OCI-LY7 (cell line): ENCODE data around the gene NUDT14. TPM values are rescaled to one million over a fixed set of nuclear protein-coding genes. Genes with fewer than 3 reads are reported as not detected.

Experiments
- BruUV-seq: library from RNA; stranded (reverse); fragments of 400-500 nt; replicated peaks from 2 replicates; lab custom pipeline; 2021; lab: Mats Ljungman, UMichigan
- CTCF ChIA-PET: fragments of 300-600 bp; sonication (Branson Sonifier 250); formaldehyde crosslinking; loops from one replicate; lab custom pipeline; 2022; ENCODE audit warnings: antibody characterized with exemption; ENCODE audit not compliant: unreplicated experiment; lab: Charles Lee
- POLR2A ChIA-PET: fragments of 300-600 bp; sonication (Branson Sonifier 250); formaldehyde crosslinking; loops from one replicate; lab custom pipeline; 2022; ENCODE audit warnings: antibody characterized with exemption; lab: Charles Lee
- DNase-seq: peaks from one replicate; pipeline ENCODE4 v3.0.0-alpha.2; 2015; ENCODE audit warnings: low spot score
- H2AFZ ChIP-seq: fragments of 200-600 bp; sonication (generic), shearing (Covaris generic); 2 replicates; pipeline ENCODE4 v1.6.1; 2014; ENCODE audit warnings: mild to moderate bottlenecking, antibody characterized with exemption, low read length, moderate library complexity
- H3K27ac ChIP-seq: fragments of 200-600 bp; sonication (generic); 2 replicates; pipeline ENCODE4 v1.5.1; 2014; ENCODE audit warnings: mixed run types, low read depth, mild to moderate bottlenecking, moderate library complexity, low read length, inconsistent platforms; ENCODE audit not compliant: poor library complexity, severe bottlenecking
- H3K36me3 ChIP-seq: fragments of 200-600 bp; sonication (generic); 2 replicates; pipeline ENCODE4 v1.6.1; 2014; ENCODE audit warnings: mild to moderate bottlenecking, antibody characterized with exemption, low read length, moderate library complexity, mixed read lengths; ENCODE audit not compliant: insufficient read depth
- H3K4me1 ChIP-seq: fragments of 200-600 bp; sonication (generic); 2 replicates; pipeline ENCODE4 v1.5.1; 2014; ENCODE audit warnings: mild to moderate bottlenecking, low read length; ENCODE audit not compliant: insufficient read depth, poor library complexity, severe bottlenecking
- H3K4me2 ChIP-seq: fragments of 200-600 bp; sonication (generic); 2 replicates; pipeline ENCODE4 v1.6.1; 2014; ENCODE audit warnings: mild to moderate bottlenecking, low read length
- H3K4me3 ChIP-seq: fragments of 200-600 bp; sonication (generic); 2 replicates; pipeline ENCODE4 v1.5.1; 2014; ENCODE audit warnings: mild to moderate bottlenecking, low read depth, low read length; ENCODE audit not compliant: poor library complexity, severe bottlenecking
- H3K79me2 ChIP-seq: fragments of 200-600 bp; sonication (generic); 2 replicates; pipeline ENCODE4 v1.6.1; 2016; ENCODE audit warnings: low read depth, mild to moderate bottlenecking, low read length, moderate library complexity, mixed read lengths; ENCODE audit not compliant: insufficient read depth
- H3K9me2 ChIP-seq: fragments of 200-600 bp; sonication (generic); 2 replicates; pipeline ENCODE4 v1.6.1; 2016; ENCODE audit warnings: mild to moderate bottlenecking, low read length, mixed read lengths; ENCODE audit not compliant: insufficient read depth
- H3K9me3 ChIP-seq: fragments of 200-600 bp; sonication (generic); 2 replicates; pipeline ENCODE4 v1.6.1; 2014; ENCODE audit warnings: mild to moderate bottlenecking, mixed run types, low read length, mixed read lengths
- H4K20me1 ChIP-seq: fragments of 200-600 bp; sonication (generic); 2 replicates; pipeline ENCODE4 v1.6.1; 2014; ENCODE audit warnings: mild to moderate bottlenecking, antibody characterized with exemption, low read length, moderate library complexity, mixed read lengths; ENCODE audit not compliant: insufficient read depth
- CTCF ChIP-seq: fragments of 200-600 bp; sonication (generic); conservative IDR thresholded peaks from 2 replicates; pipeline ENCODE4 v1.5.1; 2014; ENCODE audit warnings: mild to moderate bottlenecking, antibody characterized with exemption, low read length, moderate library complexity, mixed read lengths
- EZH2phosphoT487 ChIP-seq: fragments of 200-600 bp; sonication (generic); IDR thresholded peaks from 2 replicates; pipeline ENCODE4 v1.6.1; 2018; ENCODE audit warnings: low read depth, borderline replicate concordance, mild to moderate bottlenecking, mixed run types, antibody characterized with exemption, low read length, moderate library complexity, mixed read lengths
- intact Hi-C: fragments of 100-400 bp; cut with micrococcal nuclease; formaldehyde crosslinking; loops from one replicate; pipeline ENCODE4 v1.10.0; 2022; ENCODE audit not compliant: unreplicated experiment
- total RNA-seq, 2 experiments: library from RNA; depleted of rRNA in 1 of 2; stranded (reverse); fragments of >200 nt in 1 of 2; shearing (Covaris generic) in 1 of 2; gene quantifications; 2 replicates each; pipeline ENCODE4 v1.2.3, GENCODE V29; 2014 to 2022

The NUDT14 gene
- total RNA-seq, 2 experiments from 2014 or later = 32.1 to 37.5 TPM

GRCh38 chr14:105228562-105228961 is 47.5 kb upstream of the NUDT14 start:
- Histone ChIP-seq H3K9me3 (no peaks in the 10 kb centered on the region), H3K27ac (no peak overlapping the region), H3K4me3 (no peak overlapping the region), H2AFZ (no peak overlapping the region), H3K9me2 (no peaks in the 10 kb centered on the region), H3K36me3 (no peaks in the 10 kb centered on the region), H4K20me1 (no peaks in the 10 kb centered on the region), H3K4me1 (no peaks in the 10 kb centered on the region), H3K4me2 (no peak overlapping the region), H3K79me2 (no peaks in the 10 kb centered on the region)
- TF ChIP-seq CTCF (no peak), EZH2phosphoT487 (no peak)
- no TSS peak for BruUV-seq
- DNase-seq = no peak
- ChIA-PET CTCF (no interaction called here), POLR2A (no interaction called here)
- intact Hi-C loops = no loop called here

GRCh38 chr14:105227346-105227745 is 46.2 kb upstream of the NUDT14 start:
- Histone ChIP-seq H2AFZ (no peak overlapping the region), H3K4me1 (no peaks in the 10 kb centered on the region), H3K9me2 (no peaks in the 10 kb centered on the region), H4K20me1 (no peaks in the 10 kb centered on the region), H3K4me3 (no peak overlapping the region), H3K36me3 (no peaks in the 10 kb centered on the region), H3K79me2 (no peaks in the 10 kb centered on the region), H3K27ac (no peak overlapping the region), H3K9me3 (no peaks in the 10 kb centered on the region), H3K4me2 (no peak overlapping the region)
- no TSS peak for BruUV-seq
- no peak for DNase-seq
- CTCF ChIA-PET = no interaction called here
- POLR2A ChIA-PET = interaction anchor here (0.6 to 0.7 kb wide), 2 partner anchors 171 to 187 kb away, joined by 3 to 5 read pairs; no protein-coding TSS in a partner anchor
- intact Hi-C loops = no loop called here
- TF ChIP-seq CTCF (no peak), EZH2phosphoT487 (no peak)

- no peaks in the 10 kb centered on the region for H3K4me1 ChIP-seq
- H3K4me2 ChIP-seq = no peak overlapping the region
- H3K36me3 ChIP-seq = no peaks in the 10 kb centered on the region
- intact Hi-C loops = no loop called here
- ChIA-PET POLR2A (no interaction called here), CTCF (no interaction called here)
- no peak overlapping the region for H2AFZ ChIP-seq
- H3K79me2 ChIP-seq = no peaks in the 10 kb centered on the region
- H3K9me2 ChIP-seq = no peaks in the 10 kb centered on the region
- H3K9me3 ChIP-seq = no peaks in the 10 kb centered on the region
- H4K20me1 ChIP-seq = no peaks in the 10 kb centered on the region
- BruUV-seq = no TSS peak
- no peak overlapping the region for H3K27ac ChIP-seq
- H3K4me3 ChIP-seq = no peak overlapping the region
- TF ChIP-seq CTCF = no peak
- no peak for TF ChIP-seq EZH2phosphoT487
- no peak for DNase-seq
Observed at GRCh38 chr14:105226198-105226597, 45.1 kb upstream of the NUDT14 start.
